GM21423 (cell line): ENCODE measurements around the gene ACAT1.
"Not testable (repeated sequence)": the region's sequence is repeated elsewhere in the genome, so short reads cannot be mapped to it uniquely, and the experiment has no call there.

ENCODE experiments used
- ATAC-seq: cut with Tn5 transposase; IDR thresholded peaks from one replicate; pipeline ENCODE4 v1.9.1; 2021; ENCODE audit warnings: mild to moderate bottlenecking, moderate library complexity; ENCODE audit not compliant: unreplicated experiment

The ACAT1 gene

GRCh38 chr11:108121274-108122155, at the start of gene ACAT1:
ACAT1 (plus strand) TSS chr11:108121567; CDS start chr11:108121607, 40 bp downstream.
- ATAC-seq, result peak; percentile 98

GRCh38 chr11:108084811-108085210, 36.6 kb upstream of the ACAT1 start:
- ATAC-seq, result no peak

- ATAC-seq, result no peak
Measured at GRCh38 chr11:108085672-108086071, 35.7 kb upstream of the ACAT1 start.

GRCh38 chr11:108092134-108092533, 29.2 kb upstream of the ACAT1 start:
- no peak for ATAC-seq

GRCh38 chr11:108093128-108093904, 28.1 kb upstream of the ACAT1 start:
- ATAC-seq, result no peak

GRCh38 chr11:108097179-108097578, 24.2 kb upstream of the ACAT1 start:
- ATAC-seq, result no peak

- ATAC-seq, result no peak
Measured at GRCh38 chr11:108101090-108101775, 20.1 kb upstream of the ACAT1 start.

- no peak for ATAC-seq
Measured at GRCh38 chr11:108111126-108111525, 10.2 kb upstream of the ACAT1 start.

- no peak for ATAC-seq
Measured at GRCh38 chr11:108112057-108112456, 9.3 kb upstream of the ACAT1 start.

- no peak for ATAC-seq
Measured at GRCh38 chr11:108115500-108116140, 5.7 kb upstream of the ACAT1 start.

- no peak for ATAC-seq
Measured at GRCh38 chr11:108117746-108118371, 3.5 kb upstream of the ACAT1 start.

- not testable (repeated sequence) for ATAC-seq
Measured at GRCh38 chr11:108120936-108121273, 462 bp upstream of the ACAT1 start.

GRCh38 chr11:108122166-108122628, 830 bp downstream of the ACAT1 start:
- ATAC-seq, result no peak

GRCh38 chr11:108125096-108125495, 3.7 kb downstream of the ACAT1 start:
- ATAC-seq, result no peak

- ATAC-seq, result no peak
Measured at GRCh38 chr11:108128772-108129171, 7.4 kb downstream of the ACAT1 start.

- no peak for ATAC-seq
Measured at GRCh38 chr11:108131993-108132392, 10.6 kb downstream of the ACAT1 start.

- not testable (repeated sequence) for ATAC-seq
Measured at GRCh38 chr11:108132993-108133538, 11.7 kb downstream of the ACAT1 start.

- peak; percentile 58 for ATAC-seq
Measured at GRCh38 chr11:108135845-108136544, 14.6 kb downstream of the ACAT1 start.

- ATAC-seq, result no peak
Measured at GRCh38 chr11:108137212-108137611, 15.8 kb downstream of the ACAT1 start.
